Esophagus mucosa (tissue), 1 donor: ENCODE results near the gene PRKCZ. TPM values are rescaled to one million over a fixed set of nuclear protein-coding genes. Genes with fewer than 3 reads are reported as not detected.

ENCODE experiments used
- ATAC-seq: fragments of 200-7000 bp; cut with Tn5 transposase; one replicate; pipeline ENCODE4 v1.9.1; 2020
- total RNA-seq: library from RNA; stranded (reverse); gene quantifications from one replicate; pipeline ENCODE4 v1.2.4, GENCODE V29; 2023
- donor health status: DM: yes; HTN: yes; CAD: no.

The PRKCZ gene
- total RNA-seq, 1 donor from 2014 or later, result 21.3 TPM

DNA sequence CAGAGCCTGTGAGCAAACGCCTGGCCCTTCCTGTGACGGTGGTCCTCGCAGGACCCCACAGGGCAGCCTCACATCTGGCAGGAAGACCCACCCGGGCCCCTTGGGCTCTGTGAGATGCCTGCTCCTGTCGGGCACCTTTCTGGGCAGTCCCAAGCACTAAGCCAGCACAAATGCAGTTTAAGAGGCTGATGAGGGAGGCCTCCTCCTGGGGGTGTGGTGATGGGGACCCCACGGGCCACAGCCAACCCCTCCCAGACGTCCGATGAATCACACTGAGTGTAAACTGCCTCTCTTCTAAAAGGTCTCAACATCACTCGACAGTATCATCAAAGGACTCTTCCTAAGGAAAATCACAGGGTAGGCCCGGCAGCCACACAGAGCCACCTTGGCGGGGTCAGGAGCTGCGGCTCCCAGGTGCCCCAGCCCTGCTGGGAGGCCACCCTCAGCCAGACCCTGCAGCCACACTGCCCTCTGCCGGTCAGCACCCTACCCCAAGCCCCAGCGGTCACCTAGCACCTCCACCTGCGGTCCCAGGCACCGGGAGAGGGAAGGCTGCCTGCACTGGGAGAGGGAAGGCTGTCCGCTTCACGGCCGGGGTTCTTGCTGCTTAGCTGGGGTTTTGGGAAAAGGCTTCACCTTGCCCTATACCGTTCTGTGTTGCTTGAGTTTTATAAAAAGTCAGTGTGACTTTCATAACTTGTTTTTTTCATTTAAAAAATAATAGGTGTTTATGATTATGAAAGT is 3.9 kb upstream of the PRKCZ start:
- no peak for ATAC-seq

GRCh38 chr1:2046953-2047748 is 3.1 kb upstream of the PRKCZ start:
- no peak for ATAC-seq

- no peak for ATAC-seq
Observed at GRCh38 chr1:2047749-2048729, 2.2 kb upstream of the PRKCZ start.

DNA sequence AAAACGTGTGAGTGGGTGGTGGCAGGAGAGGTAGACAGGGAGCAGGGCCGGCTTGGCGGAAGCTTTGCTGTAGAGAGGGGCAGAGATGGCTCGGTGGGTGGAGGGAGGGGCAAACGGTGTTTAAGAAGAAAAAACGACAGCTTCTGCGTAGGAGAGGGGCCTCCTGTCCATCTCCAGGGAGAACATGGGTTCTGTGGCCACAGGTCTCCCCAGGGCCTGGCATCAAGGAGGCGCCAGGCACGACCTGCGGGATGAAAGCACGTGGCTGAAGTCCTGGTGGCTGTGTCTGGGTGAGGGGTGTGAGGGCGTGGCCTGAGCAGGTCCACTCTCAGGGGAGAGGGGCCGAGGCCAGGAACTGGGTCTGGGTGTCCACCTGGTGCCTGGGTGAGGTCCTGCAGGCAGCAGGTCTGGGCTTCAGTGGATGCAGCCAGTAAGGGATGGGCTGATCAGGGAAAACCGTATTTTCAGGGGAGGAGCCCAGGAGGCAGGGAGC is 940 bp upstream of the PRKCZ start:
- ATAC-seq, result peak; percentile 10

DNA sequence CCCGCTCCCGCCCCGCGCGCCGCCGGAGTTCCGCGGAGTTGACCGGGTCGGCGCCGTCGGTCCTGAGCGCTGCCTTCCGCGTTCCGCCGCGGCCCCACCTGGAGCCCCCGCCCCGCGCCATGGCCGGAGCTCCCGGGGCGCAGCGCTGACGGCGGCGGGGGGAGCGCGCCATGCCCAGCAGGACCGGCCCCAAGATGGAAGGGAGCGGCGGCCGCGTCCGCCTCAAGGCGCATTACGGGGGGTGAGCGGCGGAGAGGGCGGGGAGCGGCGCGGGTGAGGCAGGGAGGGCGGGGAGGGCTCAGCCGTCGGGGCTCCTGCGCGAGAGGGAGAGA is 216 bp downstream of the PRKCZ start:
- ATAC-seq, result no peak

- ATAC-seq, result no peak
Observed at GRCh38 chr1:2050793-2051682, 827 bp downstream of the PRKCZ start.

- ATAC-seq, result no peak
Observed at GRCh38 chr1:2052054-2052679, 2.0 kb downstream of the PRKCZ start.

- ATAC-seq, result no peak
Observed at GRCh38 chr1:2052756-2053155, 2.5 kb downstream of the PRKCZ start.

GRCh38 chr1:2053217-2053616 is 3.0 kb downstream of the PRKCZ start:
- ATAC-seq, result no peak

DNA sequence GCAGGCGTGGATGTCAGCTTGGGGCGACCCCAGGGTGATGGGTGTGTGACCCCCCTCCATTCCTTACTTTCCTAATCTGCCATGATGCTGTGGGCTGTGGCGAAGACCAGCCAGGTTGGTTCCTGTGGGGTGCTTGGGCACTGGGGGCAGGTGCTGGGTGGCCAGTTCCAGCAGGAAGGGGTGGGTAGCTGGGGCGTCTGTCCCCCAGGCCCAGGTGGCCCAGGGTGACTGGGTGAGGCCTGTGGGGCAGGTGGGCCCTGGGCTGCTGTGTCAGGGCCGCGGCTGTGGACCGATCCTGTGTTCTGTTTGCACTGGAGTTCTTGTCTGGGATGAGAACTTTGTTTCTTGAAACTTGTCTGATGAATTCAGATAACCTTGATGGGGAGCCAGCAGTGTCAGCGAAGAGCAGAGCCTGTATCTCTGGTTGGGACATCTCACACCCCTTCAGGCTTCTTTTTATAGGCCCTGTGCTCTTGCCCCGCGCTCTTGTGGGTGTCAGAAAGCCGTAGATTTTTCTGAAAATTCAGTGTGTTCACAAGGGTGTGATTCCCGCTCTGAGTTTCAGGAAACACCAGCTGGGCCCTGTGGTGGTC is 3.7 kb downstream of the PRKCZ start:
- ATAC-seq, result no peak

DNA sequence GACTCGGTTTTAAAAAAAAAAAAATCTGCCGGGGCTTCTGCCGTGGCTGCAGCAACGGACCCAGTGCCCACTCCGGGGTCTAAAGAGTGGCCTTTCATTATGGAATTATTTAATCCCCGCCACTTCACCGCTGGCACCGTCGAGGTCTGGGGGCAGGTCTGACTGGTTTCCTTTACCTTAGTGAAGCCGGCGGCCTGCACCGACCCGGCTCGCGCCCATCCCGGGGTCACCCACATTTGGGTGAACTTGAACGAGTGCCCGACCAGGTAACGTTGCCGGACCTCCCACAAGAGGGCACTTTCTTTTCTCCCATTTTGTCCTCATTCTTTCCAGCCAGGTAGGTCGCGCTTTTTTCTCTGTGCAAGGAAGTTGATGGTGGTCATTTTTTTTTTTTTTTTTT is 4.3 kb downstream of the PRKCZ start:
- ATAC-seq, result no peak

DNA sequence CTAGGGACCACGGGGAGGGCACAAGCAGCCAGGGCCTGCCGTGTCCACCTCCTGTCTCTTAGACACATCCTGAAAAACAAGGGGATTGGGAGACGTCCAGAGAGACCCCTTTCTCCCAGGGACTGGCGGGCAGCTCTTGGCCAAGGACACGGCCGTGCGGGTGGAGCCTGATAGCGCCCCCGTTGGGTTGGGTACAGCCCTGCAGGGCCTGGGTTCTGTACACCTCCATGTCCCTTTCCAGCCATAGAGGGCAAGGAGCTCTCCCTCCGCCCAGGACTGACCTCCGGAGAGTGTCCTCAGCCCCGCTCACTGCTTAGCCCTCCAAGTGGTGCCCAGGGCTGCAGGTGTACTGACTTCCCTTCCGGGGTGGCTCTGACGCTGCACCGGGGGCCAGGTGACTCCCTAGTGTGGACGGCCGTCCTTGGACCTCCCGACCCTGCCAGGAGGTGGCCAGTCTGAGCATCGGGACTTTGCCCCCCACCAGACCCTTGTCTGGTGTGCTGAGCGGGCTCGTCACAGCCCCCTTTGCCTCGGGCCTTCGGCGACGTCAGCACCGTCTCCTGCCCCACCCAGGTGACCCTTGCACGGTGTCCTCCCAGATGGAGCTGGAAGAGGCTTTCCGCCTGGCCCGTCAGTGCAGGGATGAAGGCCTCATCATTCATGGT is 5.8 kb downstream of the PRKCZ start:
- ATAC-seq, result no peak

GRCh38 chr1:2056955-2057590 is 6.9 kb downstream of the PRKCZ start:
- no peak for ATAC-seq

DNA sequence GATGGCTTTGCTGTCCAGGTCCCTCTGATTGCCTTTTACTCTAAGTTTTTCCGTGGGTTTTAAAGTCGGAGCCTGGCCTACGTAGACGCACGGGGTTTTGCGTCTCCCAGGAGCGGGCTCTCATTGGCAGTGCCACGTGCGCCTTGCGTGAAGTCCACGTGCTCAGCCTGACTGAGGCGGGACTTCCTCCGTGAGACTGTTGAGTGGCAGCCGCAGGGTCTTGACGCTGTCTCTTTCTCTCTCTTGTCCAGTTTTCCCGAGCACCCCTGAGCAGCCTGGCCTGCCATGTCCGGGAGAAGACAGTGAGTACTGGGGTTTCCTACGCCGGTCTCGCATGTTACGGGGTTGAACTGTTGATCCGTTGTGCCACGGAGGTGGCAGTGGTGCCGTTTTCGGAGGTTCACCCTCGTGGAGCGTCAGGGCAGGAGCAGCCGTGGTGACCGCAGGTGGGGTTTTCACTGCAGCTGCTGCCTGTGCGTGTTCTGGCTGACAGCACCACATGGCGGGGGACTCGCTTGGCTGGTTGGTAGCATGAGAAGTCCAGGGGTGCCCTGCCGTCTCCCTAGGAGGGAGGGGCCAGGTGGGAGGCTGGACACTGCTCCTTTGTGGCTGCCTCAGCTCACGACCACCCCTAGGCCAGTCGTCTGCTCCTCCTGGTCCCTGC is 9.2 kb downstream of the PRKCZ start:
- no peak for ATAC-seq

- no peak for ATAC-seq
Observed at GRCh38 chr1:2060072-2060471, 9.9 kb downstream of the PRKCZ start.

DNA sequence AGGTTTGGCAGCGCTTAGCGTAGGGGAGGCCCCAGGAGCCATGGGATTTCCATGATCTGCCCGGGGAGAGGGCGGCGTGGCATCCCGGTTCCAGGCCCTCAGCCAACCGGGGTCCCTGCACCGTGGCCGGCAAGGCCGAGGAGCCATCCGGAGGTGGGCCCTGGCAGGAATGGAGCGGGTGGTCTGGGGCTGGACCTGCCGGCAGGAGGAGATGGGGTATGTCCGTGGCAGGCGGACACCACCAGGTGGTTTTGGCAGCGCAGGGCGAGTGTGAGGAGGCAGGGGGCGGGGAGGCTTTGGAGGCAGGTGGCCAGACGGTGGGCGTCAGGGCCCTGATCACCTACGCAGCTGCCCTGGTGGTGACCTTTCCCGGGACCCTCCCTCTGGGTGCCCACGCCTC is 10.3 kb downstream of the PRKCZ start:
- ATAC-seq, result no peak

DNA sequence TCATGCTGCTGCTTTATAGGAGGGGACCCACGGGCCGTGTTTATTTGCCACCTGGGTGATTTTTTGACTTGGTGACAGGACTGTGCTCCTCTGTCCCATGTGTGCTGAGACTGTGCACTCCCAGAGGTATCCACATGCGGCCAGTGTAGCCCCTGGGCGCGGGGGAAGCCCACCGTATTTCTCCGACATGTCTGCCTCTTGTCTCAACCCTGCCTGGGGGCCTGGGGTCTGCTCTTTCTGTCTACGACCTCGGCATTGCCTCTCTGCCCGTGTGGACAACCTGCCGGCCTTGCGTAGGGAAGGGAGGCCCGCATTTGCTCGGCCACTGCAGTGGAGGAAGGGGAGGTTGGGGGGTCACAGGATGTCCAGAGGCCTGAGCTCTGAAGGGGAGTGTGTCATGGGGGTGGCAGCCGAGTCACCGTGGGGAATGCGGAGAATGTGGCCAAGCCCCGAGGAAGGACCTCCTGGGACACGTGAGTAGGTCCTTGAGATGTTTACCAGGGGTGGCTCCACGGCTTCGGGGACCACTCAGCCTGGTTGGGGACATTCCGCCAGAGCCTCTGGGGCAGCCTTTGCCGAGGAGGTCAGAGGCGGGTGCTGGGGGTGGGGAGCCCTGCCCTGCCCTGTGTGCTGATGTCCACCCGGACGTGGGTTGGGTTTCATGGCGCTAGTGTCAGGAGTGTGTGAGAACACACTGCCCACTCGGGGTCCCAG is 11.0 kb downstream of the PRKCZ start:
- ATAC-seq, result no peak

- no peak for ATAC-seq
Observed at GRCh38 chr1:2065699-2066098, 15.5 kb downstream of the PRKCZ start.

DNA sequence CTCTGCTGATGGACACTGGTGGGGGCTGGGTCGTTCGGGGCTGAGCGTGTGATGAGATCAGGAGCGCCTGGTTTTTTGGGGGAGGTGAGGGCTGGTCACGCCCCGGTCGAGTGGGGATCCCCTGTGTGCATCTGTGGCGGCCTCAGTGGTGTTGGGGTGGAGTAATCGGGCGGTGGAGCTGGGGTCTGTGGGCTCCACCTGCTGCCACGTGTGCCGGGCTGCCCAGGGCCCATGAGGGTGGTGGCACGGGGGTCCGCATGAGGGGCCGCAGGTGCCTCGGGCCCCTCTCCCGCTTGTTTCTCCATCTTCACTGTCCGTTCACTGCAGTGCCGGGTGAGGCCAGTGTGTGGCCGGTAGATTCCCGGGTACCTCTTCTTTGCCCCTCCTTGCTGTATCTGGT is 17.2 kb downstream of the PRKCZ start:
- ATAC-seq, result no peak
